Endometrial microvascular endothelial cells (primary cell): ENCODE data around the gene LRRN2. TPM values are rescaled to one million over a fixed set of nuclear protein-coding genes. Genes with fewer than 3 reads are reported as not detected.
"Not testable (repeated sequence)": the region's sequence is repeated elsewhere in the genome, so short reads cannot be mapped to it uniquely, and the experiment has no call there.

Experiments used
- in situ Hi-C: cut with HindIII; loops from 2 replicates; pipeline ENCODE4 v1.10.0; 2017; ENCODE audit warnings: low sequenced_read_pairs, low pct_unique_long_range_greater_than_20kb; ENCODE audit errors: inconsistent ontology term
- total RNA-seq: library from RNA; depleted of rRNA; stranded (reverse); fragments of >200 nt; gene quantifications from one replicate; pipeline ENCODE4 v1.2.3, GENCODE V29; 2015; ENCODE audit errors: inconsistent ontology term

Gene LRRN2
- total RNA-seq, 1 donor from 2014 or later: not detected

- in situ Hi-C loops: no loop called here
Measured at GRCh38 chr1:204647114-204647804, 38.3 kb downstream of the LRRN2 start.

GRCh38 chr1:204645666-204646065, 39.9 kb downstream of the LRRN2 start:
- in situ Hi-C loops: no loop called here

GRCh38 chr1:204645251-204645650, 40.3 kb downstream of the LRRN2 start:
- in situ Hi-C loops: no loop called here

GRCh38 chr1:204643503-204643902, 42.0 kb downstream of the LRRN2 start:
- in situ Hi-C loops: no loop called here

GRCh38 chr1:204641936-204642335, 43.6 kb downstream of the LRRN2 start:
- in situ Hi-C loops: no loop called here

GRCh38 chr1:204641455-204641854, 44.1 kb downstream of the LRRN2 start:
- in situ Hi-C loops: no loop called here

GRCh38 chr1:204640578-204640977, 45.0 kb downstream of the LRRN2 start:
- in situ Hi-C loops: no loop called here

GRCh38 chr1:204634260-204634910, 51.2 kb downstream of the LRRN2 start:
- in situ Hi-C loops: no loop called here

- in situ Hi-C loops: no loop called here
Measured at GRCh38 chr1:204633665-204634064, 51.9 kb downstream of the LRRN2 start.

GRCh38 chr1:204630132-204630905, 55.2 kb downstream of the LRRN2 start:
- in situ Hi-C loops: no loop called here

GRCh38 chr1:204629459-204629858, 56.1 kb downstream of the LRRN2 start:
- in situ Hi-C loops: not testable (repeated sequence)

GRCh38 chr1:204628868-204629267, 56.7 kb downstream of the LRRN2 start:
- in situ Hi-C loops: no loop called here

GRCh38 chr1:204627436-204627835, 58.1 kb downstream of the LRRN2 start:
- in situ Hi-C loops: no loop called here

GRCh38 chr1:204626381-204626780, 59.2 kb downstream of the LRRN2 start:
- in situ Hi-C loops: no loop called here

GRCh38 chr1:204624631-204625216, 60.8 kb downstream of the LRRN2 start:
- in situ Hi-C loops: no loop called here

GRCh38 chr1:204623894-204624361, 61.6 kb downstream of the LRRN2 start:
- in situ Hi-C loops: no loop called here

GRCh38 chr1:204623365-204623893, 62.1 kb downstream of the LRRN2 start:
- in situ Hi-C loops: no loop called here

- in situ Hi-C loops: no loop called here
Measured at GRCh38 chr1:204621996-204622395, 63.5 kb downstream of the LRRN2 start.

- in situ Hi-C loops: no loop called here
Measured at GRCh38 chr1:204621396-204621795, 64.1 kb downstream of the LRRN2 start.
